GM08714 (cell line): ENCODE measurements around the gene CACNG4.

Experiments used
- H3K4me3 ChIP-seq: fragments of 200-500 bp; sonication (Bioruptor generic); 2 replicates; pipeline ENCODE4 v1.5.1; 2014; ENCODE audit warnings: mild to moderate bottlenecking, low read length, inconsistent platforms
- ZNF274 ChIP-seq: IDR thresholded peaks from 2 replicates; pipeline ENCODE4 v1.6.1; 2012; ENCODE audit warnings: mild to moderate bottlenecking, low read depth, low read length

CACNG4 gene

DNA sequence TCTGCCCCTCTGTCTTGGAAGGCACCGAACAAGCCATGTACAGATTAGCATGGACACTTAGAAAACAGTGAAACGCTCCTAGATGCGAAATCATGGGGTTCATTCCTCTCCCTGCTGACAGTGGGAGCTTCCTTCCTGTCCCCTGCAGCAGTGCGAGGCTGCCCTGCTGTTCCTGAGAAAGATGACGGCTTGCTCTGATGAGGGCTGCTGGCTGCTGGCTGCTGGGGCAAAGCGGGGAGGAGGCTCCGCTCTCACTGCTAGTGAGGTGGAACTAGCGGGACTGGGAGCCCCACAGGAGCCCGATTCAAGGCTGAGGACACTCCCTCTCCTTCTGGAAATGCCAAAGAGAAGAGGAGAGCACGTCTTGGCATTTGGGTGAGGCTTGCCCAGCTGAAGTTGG lies 25.9 kb upstream of the CACNG4 start:
- no peak for TF ChIP-seq ZNF274
- no peak overlapping the region for H3K4me3 ChIP-seq

DNA sequence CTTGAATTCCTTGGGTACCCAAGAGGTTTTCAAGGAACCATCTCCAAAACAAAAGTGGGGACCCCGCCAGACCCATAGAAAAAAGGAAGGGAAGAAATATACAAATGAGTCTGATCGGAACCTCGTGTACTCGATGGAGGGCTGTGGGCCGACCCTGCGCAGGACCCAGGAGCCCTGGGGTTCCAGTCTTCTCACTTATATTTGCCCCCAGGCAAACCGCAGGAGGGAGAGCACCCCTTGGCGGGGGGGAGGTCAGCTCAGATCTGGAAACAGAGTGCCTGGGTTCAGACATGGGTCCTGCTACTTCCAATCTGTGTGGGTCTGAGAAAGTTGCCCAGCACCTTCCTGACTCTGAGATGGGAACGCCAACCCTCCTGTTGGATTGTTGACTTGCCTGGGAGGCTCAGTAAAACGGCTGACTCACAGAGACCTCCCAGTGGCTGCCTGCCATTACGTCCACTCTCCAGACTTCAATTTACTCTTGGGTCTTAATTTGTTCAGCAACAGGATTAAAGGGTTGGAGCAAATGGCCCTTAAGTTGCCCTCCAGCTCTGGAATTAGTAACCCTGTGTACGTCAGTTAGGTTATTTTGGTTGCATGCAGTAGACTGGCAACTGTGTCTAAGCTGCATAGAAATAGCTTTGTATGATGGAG lies 24.9 kb upstream of the CACNG4 start:
- no peak for TF ChIP-seq ZNF274
- H3K4me3 ChIP-seq: no peak overlapping the region

DNA sequence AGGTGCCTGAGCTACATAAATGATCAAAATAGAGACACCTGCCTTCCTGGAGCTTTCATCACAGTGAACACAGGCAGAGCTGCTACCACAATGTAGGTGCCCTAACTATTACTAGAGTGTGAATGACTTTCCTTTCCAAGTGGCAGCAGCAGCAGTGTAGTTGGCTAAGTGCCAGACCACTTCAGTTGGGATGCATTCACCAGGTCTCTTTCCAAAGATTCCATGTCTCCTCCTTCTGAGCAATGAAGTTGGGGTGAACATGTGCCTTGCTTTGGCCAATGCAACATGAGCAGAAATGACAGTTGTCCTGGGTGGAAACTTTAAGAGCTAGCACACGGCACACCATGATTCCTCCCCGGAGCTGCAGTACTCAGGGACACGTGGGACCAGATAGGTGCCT lies 23.3 kb upstream of the CACNG4 start:
- no peak for TF ChIP-seq ZNF274
- H3K4me3 ChIP-seq: no peak overlapping the region

DNA sequence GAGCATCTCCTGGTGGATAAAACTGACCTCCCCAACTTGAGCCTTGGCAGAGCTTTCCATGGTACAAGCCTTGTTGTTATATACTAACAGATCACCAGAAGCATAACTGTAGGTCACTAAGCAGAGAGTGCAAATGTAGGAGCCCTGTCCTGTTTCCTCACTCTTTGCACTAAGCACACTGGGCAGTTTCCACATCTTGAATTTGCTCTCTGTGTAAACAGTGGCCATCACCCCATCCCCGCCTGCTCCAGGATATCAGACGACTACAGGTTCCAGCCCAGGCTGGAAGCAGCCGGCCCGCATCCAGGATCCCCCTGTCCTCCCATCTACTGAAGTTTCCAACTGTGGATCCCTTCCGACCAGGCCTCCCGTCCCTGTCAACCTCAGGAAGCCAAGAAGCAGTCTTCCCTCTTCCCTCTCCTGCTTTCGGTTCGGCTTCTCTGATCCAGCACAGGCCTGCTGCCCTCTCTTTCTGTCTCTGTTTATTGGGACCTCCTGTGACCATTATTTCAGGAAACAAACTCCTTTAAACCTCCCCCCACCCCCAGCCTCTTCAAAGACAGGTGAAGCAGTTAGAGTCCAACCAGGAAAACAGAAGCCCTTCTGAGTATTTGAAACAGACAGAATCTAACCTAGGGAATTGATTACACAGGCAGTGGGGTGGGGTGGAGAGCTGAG lies 22.6 kb upstream of the CACNG4 start:
- no peak for TF ChIP-seq ZNF274
- no peak overlapping the region for H3K4me3 ChIP-seq

DNA sequence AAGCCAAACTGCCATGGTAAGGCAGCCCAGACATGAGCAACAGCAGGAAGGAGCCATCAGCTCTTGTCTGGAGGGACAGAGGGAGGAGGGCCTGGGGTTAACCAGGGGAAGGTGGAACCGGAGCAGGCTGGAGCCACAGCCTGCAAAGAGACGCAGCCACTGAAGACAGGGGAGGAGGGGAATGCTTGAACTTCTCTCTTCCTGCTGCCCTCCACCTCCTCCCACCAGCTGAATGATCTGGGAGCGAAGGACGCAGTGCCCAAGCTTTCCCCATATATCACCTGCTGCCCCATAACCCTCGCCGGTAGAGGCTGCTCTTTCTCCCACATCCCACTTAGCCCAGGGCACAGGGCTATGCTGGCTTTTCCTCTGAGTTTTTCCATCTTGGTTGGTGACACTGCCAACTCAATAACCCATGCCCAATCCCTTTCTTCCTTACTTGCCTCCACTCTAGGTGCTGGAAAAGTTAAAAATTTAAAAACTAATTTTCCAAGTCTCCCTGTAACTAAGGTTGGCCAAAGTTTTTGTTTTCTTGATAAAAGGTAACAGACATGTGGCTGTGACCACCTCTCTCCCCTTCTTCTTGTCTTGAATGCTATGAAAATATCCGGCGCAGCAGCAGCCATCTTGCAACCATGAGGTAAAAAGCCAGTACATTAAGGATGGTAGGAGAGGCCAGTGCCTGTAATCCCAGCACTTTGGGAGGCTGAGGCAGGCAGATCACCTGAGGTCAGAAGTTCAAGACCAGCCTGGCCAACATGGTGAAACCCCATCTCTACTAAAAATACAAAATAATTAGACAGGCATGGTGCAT lies 21.8 kb upstream of the CACNG4 start:
- TF ChIP-seq ZNF274: no peak
- no peak overlapping the region for H3K4me3 ChIP-seq

DNA sequence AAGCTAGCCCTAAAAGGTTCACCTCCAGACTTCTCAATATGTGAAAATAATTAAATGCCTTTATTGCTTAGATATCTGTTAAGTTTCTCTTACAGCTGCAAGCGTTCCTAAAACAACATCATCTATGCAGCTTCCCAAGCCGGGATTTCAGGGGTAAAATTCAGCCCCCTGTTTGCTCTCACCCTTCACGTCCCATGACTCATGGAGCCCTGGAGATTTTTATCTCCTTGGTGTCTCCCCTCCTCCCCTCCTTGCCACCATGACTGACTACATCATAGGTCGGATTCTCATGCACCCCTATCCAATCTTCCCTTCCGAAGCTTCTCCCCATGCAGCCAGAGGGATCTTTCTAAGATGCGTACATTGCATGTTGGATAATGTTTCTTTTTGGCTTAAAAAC lies 21.0 kb upstream of the CACNG4 start:
- H3K4me3 ChIP-seq: no peak overlapping the region
- no peak for TF ChIP-seq ZNF274

DNA sequence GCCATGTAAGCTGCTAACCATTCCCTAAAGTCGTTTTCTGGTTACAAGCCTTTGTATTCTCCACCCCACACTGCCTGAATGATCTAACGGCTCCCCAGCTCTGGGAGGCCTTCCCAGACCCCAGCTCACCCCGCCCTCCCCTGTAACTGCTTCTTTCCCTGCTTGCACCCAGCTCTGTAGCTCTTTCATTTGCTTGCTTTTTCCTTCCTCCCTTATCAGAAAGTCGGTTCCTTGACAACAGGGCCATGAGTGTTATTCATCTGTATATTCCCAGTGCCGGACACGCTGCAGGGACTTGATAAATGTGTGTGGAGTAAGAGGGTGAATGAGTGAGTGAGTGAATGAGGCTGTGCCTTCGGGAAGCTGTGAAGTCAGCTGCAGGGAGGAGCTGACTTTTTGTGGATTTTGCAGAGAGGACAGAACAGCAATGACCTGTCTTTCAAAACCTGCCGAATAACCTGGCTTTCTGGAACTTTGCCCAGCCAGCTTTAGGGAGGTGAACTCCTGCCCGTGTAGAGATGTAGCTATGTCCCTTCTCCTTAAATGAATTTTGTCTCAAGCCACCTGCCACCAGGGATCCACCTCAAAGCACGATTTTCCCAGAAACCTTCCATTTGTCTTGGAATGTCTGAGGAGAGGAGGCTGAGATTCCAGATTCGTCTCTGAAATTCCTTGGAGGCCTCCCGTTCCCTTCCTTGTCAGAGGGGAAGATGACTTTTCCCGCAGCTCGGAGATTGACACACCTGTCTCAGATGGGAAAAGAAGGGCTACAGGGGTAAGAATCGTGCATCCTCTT lies 20.0 kb upstream of the CACNG4 start:
- TF ChIP-seq ZNF274: no peak

DNA sequence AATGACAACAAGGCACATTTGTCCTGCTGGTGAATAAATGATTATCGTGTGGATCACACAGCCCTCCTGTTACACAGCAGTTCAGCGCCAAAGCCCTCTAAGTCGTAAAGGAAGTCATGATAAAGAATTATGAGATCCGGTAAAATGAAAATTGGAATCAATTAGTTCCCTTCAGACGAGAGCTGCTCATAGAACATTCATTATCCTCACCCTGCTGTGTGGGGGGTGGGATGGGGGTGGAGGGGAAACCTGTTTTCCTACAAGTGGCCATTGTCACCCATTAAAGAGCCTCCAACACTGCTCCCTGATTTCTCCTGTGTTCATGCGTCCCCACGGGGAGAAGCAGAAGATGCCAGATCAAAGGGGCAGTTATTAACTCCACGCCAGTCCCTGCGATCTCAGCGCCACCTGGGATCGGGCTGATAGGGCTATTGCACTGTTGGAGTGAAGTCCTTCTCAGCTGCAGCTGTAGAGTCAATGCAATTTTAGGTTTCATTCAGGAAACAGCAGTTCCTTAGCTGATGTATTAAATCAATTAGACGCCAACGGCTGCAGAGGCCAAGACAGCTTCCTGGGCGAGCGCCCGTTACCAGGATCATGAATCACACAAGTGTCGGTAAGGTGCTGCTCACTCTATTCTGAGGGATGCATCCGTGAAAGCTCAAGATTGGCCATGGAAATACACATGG lies 19.2 kb upstream of the CACNG4 start:
- H3K4me3 ChIP-seq: no peak overlapping the region
- TF ChIP-seq ZNF274: no peak

More for the DNA sequence above, 20.0 kb upstream of the CACNG4 start:
- no peak overlapping the region for H3K4me3 ChIP-seq

DNA sequence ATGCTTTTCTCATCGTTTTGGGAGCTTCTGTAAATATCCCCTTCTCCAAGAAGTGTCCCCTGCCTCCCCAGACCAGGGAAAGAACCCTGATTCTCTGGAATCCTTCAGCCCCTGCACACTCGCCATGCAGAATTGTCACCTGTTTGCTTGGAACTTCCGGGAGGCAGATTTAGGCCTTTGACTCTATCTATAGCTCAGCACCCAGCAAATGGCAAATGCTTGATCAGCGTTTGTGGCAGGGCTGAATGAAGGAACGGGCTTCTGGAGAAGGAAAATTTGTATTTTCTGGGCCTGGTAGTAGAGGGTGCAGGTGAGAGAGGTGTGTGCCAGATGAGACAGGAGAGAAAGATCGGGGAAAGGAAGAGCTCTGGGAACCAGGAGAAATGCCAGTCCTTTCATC lies 18.3 kb upstream of the CACNG4 start:
- H3K4me3 ChIP-seq: no peak overlapping the region
- TF ChIP-seq ZNF274: no peak

DNA sequence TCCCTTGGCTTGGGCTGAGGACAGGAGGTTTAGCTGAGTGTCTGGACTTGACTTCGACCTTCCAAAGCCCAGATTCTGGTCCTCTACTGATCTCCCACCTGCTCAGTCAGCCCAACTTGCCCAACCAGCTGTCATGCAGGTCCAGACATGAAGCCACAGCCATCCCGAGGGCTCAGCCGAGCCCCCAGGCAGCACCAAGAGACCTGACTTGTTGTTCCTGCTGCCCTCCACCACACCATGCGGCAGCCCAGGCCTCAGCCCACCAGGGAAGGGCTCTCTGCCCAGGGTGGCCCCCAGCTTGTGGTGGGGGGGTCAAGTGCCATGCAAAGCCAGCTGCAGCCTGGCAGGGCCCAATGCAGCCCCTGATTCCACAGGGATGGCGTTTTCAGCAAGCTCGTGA lies 17.2 kb upstream of the CACNG4 start:
- no peak for TF ChIP-seq ZNF274

DNA sequence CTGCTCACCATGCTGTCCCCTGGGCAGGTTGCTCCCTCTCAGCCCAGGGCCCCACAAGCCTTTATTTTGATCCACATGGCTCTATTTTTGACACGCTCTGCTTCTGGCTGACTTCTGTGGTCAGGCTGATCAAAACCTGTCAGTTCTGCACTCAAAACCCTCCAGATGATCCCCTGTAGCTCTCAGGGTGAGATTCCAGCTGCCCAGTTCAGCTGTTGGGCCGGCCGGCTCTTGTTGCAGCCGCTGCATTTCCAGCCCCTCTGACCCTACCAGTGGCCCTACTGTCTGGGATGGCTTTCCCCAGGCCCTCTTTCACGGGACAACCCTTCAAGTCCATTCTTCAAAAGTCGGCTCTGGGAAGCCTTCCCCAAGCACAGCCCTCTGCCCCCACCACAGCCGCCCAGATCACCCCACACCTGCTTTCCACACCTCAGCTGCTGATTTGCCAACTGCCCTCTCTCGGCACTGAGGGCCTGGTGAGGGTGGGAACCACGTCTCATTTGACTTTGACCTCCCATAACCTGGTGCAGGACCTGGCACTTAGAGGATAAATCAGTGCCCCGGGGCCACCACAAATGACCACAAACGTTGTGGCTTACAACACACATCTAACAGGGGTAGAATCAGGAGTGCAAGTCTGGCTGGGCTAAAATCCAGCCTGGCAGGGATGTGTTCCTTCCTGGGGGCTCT lies 16.3 kb upstream of the CACNG4 start:
- TF ChIP-seq ZNF274: no peak

More for the DNA sequence above, 17.2 kb upstream of the CACNG4 start:
- H3K4me3 ChIP-seq: no peak overlapping the region

DNA sequence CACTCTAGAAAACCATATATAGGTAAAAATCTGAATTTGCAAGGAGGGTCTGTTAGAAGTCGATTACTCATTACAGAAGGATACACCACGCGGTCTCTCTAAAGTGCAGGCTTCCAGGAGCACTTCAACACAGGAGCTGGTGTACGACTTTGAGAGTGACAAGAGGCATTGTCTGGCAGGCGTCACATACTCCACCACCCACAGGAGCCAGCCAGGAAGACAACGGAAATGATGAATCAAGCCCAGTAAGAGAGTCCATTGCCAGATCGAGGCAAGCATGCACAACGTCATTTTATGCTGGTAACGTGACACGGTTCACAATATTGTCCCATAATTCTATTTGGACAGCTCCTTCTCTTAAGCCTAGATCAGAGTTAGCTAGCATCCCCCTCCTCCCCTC lies 15.0 kb upstream of the CACNG4 start:
- no peak overlapping the region for H3K4me3 ChIP-seq
- no peak for TF ChIP-seq ZNF274

More for the DNA sequence above, 16.3 kb upstream of the CACNG4 start:
- H3K4me3 ChIP-seq: no peak overlapping the region

DNA sequence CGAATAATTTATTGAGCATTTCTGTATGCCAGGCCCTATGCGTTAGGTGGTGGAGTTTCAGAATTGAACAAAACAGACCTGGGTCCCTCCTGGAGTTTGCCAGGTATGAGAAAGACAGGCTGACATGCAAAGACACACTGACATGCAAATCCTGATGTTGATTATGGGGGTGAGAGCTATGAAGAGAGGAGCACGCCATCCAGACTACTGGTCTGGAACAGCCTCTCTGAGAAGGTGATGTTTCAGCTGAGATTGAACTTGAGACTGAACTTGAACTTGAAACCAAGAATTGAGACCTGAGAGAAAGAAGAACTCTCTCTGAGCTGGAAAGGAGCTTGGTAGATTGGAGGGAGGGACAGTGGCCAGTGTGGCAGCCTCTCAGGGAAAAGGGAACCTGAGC lies 14.2 kb upstream of the CACNG4 start:
- no peak for TF ChIP-seq ZNF274

More for the DNA sequence above, 14.2 kb upstream of the CACNG4 start:
- H3K4me3 ChIP-seq: no peak overlapping the region
